HCT116 (cell line): ENCODE measurements around the gene TSPAN5.

Source experiments
- EZH2 ChIP-seq: fragments of 200-600 bp; sonication (generic); IDR thresholded peaks from 2 replicates; pipeline ENCODE4 v1.6.1; 2017; ENCODE audit warnings: antibody characterized with exemption, mixed run types
- EZH2phosphoT487 ChIP-seq: fragments of 200-600 bp; IDR thresholded peaks from 2 replicates; pipeline ENCODE4 v1.6.1; 2018; ENCODE audit warnings: antibody characterized with exemption, borderline replicate concordance
- POLR2A ChIP-seq: IDR thresholded peaks from 2 replicates; pipeline ENCODE4 v1.7.0; 2011; ENCODE audit warnings: borderline replicate concordance; ENCODE audit not compliant: insufficient read depth, insufficient read length; ENCODE audit errors: extremely low read depth

GRCh38 chr4:98507299-98507698, 151.1 kb downstream of the TSPAN5 start:
- TF ChIP-seq EZH2phosphoT487 (no peak), EZH2 (no peak), POLR2A (no peak)
